BE2C (cell line): ENCODE data around the gene COX6B2.
"Not testable (repeated sequence)": the region's sequence is repeated elsewhere in the genome, so short reads cannot be mapped to it uniquely, and the experiment has no call there.

Source experiments
- DNase-seq: peaks from one replicate; pipeline ENCODE4 v3.0.0-alpha.2; 2020
- H3K27me3 ChIP-seq: fragments of 250-450 bp; sonication (Bioruptor Pico); 2 replicates; pipeline ENCODE4 v1.5.1; 2020; ENCODE audit warnings: mild to moderate bottlenecking
- H3K36me3 ChIP-seq: fragments of 250-450 bp; sonication (Bioruptor Pico); 2 replicates; pipeline ENCODE4 v1.5.1; 2020; ENCODE audit warnings: mild to moderate bottlenecking
- H3K4me1 ChIP-seq: fragments of 250-450 bp; sonication (Bioruptor Pico); 2 replicates; pipeline ENCODE4 v1.5.1; 2020
- H3K4me3 ChIP-seq: 2 replicates; pipeline ENCODE4 v1.5.1; 2011; ENCODE audit warnings: low read depth, low read length
- H3K9me3 ChIP-seq: fragments of 250-450 bp; sonication (Bioruptor Pico); 2 replicates; pipeline ENCODE4 v1.5.1; 2020
- CTCF ChIP-seq: IDR thresholded peaks from 2 replicates; pipeline ENCODE4 v1.5.1; 2012; ENCODE audit warnings: mild to moderate bottlenecking, low read depth, low read length

Gene COX6B2

GRCh38 chr19:55339889-55340783 lies 14.4 kb downstream of the COX6B2 start:
- H3K4me1 ChIP-seq: no peaks in the 10 kb centered on the region; the same call in none of the 2 replicates

GRCh38 chr19:55339105-55339888 lies 15.2 kb downstream of the COX6B2 start, which contains the start of gene KMT5C:
Gene KMT5C, plus strand, starts transcription at chr19:55339876. Its CDS starts 2,061 bp downstream, at chr19:55341937.
- H3K36me3 ChIP-seq: peaks cover 9% of the 10 kb centered on the region; the same call in 1 of the 2 replicates
- H3K4me3 ChIP-seq: peak within 1 kb of the TSS; percentile 77
- no peaks in the 10 kb centered on the region for H3K27me3 ChIP-seq
- H3K9me3 ChIP-seq: no peaks in the 10 kb centered on the region
- peak; percentile 100 for DNase-seq
- TF ChIP-seq CTCF: peak; percentile 26
- no peaks in the 10 kb centered on the region; the same call in 1 of the 2 replicates for H3K4me1 ChIP-seq

More at GRCh38 chr19:55339889-55340783, 14.4 kb downstream of the COX6B2 start:
- Histone ChIP-seq H3K36me3 (peaks cover 9% of the 10 kb centered on the region; the same call in 1 of the 2 replicates), H3K9me3 (no peaks in the 10 kb centered on the region), H3K27me3 (no peaks in the 10 kb centered on the region), H3K4me3 (peak overlapping the region; percentile 77)
- no peak for DNase-seq
- no peak for TF ChIP-seq CTCF

DNA sequence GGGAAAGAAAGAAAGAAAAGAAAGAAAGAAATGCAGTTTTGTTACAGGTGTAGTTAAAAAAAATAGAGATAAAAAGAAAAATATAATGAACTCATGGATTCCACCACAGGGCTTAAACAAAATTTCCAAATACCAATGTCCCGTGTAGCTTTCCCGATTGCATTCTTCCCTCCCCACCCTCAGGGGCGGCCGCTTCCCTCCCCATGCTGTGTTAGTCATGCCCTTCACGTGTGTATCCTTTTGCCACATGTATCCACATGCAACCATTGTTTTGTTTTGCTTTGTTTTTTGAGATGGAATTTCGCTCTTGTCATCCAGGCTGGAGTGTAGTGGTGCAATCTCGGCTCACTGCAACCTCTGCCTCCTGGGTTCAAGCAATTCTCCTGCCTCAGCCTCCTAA lies 18.4 kb downstream of the COX6B2 start:
- TF ChIP-seq CTCF: no peak
- Histone ChIP-seq H3K36me3 (no peaks in the 10 kb centered on the region), H3K9me3 (no peaks in the 10 kb centered on the region), H3K4me1 (no peaks in the 10 kb centered on the region), H3K27me3 (no peaks in the 10 kb centered on the region), H3K4me3 (no peak overlapping the region)
- DNase-seq: no peak

- no peaks in the 10 kb centered on the region for H3K4me1 ChIP-seq
- no peak for TF ChIP-seq CTCF
- no peaks in the 10 kb centered on the region for H3K27me3 ChIP-seq
- H3K36me3 ChIP-seq: no peaks in the 10 kb centered on the region
- DNase-seq: no peak
- no peaks in the 10 kb centered on the region for H3K9me3 ChIP-seq
- no peak overlapping the region for H3K4me3 ChIP-seq
Measured at GRCh38 chr19:55333870-55334269, 20.6 kb downstream of the COX6B2 start.

DNA sequence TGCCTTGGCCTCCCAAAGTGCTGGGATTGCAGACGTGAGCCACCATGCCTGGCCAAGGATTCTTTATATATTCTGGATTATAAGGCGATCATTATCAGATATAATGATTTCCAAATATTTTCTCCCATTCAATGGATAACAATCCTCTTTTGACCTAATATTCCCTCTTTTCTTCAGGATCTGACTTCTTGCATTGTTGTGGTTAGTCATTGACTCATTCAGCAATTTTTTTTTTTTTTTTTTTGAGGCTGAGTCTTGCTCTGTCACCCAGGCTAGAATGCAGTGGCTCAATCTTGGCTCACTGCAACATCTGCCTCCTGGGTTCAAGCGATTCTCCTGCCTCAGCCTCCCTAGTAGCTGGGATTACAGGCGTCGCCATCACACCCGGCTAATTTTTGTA lies 24.7 kb downstream of the COX6B2 start:
- not testable (repeated sequence) for H3K27me3 ChIP-seq, H3K9me3 ChIP-seq, H3K36me3 ChIP-seq, H3K4me3 ChIP-seq, DNase-seq, H3K4me1 ChIP-seq

- H3K36me3 ChIP-seq, H3K27me3 ChIP-seq, DNase-seq, H3K9me3 ChIP-seq, H3K4me3 ChIP-seq, H3K4me1 ChIP-seq: not testable (repeated sequence)
Measured at GRCh38 chr19:55328774-55329318, 25.7 kb downstream of the COX6B2 start.
